ENCODE measurements around the gene NEUROD2.

DNA sequence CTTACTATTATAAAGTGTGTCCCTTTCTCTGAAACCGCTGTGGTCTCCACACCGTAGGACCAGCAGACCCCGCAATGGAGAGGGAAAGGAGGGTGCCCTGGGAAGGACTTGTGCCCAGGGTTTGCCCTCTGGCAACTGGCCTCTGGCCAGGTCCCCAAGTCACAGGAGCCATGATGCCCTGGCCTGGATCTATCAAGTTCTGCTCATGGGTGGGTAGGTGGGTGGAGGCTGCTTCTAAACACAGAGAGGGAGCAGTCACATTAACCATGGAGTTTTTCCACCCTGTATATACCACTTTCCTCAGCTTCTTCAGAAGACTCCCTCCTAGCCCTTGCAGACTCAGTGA lies 9.4 kb upstream of the NEUROD2 start:
- TF ChIP-seq FOS (IDR thresholded peaks at IDR 0.05; ENCODE audit: borderline replicate concordance, extremely low read depth, insufficient read length) (no peak), MTA3 (IDR thresholded peaks at IDR 0.05; ENCODE audit: borderline replicate concordance, low read length) (no peak), YY1 (IDR thresholded peaks at IDR 0.05; ENCODE audit: low read depth, low read length) (no peak)
- TF ChIP-seq, protein P1, sequence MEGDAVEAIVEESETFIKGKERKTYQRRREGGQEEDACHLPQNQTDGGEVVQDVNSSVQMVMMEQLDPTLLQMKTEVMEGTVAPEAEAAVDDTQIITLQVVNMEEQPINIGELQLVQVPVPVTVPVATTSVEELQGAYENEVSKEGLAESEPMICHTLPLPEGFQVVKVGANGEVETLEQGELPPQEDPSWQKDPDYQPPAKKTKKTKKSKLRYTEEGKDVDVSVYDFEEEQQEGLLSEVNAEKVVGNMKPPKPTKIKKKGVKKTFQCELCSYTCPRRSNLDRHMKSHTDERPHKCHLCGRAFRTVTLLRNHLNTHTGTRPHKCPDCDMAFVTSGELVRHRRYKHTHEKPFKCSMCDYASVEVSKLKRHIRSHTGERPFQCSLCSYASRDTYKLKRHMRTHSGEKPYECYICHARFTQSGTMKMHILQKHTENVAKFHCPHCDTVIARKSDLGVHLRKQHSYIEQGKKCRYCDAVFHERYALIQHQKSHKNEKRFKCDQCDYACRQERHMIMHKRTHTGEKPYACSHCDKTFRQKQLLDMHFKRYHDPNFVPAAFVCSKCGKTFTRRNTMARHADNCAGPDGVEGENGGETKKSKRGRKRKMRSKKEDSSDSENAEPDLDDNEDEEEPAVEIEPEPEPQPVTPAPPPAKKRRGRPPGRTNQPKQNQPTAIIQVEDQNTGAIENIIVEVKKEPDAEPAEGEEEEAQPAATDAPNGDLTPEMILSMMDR (IDR thresholded peaks at IDR 0.05 in 2 of 3, conservative IDR thresholded peaks at IDR 0.05 in 1 of 3; ENCODE audit: control insufficient read depth in 2 of 3, extremely low read depth in 1 of 3, insufficient read depth in 1 of 3, low read depth in 3 of 3, low read length in 3 of 3), result no peak

Data from GM12878 (cell line).